Measurements from ENCODE around the gene SH3PXD2A.

The SH3PXD2A gene

DNA sequence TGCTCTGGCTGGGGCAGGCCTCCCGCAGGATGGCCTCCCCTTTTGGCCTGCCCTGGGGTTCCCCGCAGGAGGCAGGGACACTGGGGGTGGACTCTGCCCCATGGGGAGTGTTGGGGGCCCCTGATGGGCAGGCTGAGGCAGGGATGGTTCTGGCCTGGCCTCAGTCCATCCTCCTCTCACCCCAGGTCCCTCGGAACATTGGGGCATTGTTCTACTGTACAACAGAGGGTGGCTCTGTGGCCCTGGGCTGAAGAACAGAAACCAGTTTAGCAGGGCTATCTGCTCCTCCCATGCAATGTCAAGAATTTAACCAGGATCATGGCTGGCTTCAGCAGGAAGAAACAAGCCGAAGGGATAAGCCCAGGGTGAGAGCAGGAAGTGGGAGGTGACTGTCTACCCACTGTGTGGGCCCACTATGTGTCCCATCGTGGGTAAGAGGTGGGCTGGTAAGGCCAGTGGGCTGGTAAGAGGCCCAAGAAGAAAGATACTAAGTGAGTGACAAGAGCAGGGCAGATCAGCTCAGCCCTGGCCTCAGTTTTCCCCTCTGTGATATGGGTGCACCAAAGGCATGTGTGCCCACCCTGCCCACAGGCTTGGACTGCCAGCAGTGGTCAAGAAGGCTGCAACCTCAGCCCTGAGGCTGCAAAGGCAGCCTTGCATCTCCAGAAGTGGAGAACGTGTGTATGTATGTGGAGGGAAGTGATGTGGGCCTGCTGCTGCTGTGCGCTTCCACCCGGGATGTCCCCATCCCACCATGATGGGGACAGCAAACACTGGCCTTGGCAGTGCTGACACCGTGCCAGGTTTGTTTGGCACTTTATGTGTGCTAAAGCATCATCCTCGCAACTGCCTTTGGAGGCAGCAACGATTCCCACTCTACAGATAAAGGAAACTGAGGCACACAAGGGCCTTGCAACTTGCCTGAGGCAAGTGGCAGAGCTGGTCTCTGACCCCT, 138.9 kb downstream of the SH3PXD2A start:
- DNase-seq = no peak

DNA sequence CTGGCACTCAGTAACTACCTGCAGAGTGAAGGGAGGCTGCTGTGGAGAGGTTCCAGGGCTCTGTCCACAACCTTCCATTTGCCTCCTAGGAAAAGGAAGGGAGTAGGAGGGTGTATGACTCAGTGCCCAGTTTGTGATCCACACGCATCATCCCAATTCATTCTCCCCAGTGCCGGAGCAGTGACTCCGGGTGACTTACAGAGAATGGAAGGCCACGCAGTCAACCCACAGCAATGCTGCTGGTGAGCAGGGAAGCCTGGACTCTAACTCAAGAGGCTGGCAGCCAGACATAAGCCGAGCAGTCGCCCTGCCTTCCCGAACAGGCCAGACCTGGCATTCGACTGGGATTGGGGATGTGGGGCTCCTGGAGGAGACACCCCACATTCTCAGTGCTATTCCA, 139.9 kb downstream of the SH3PXD2A start:
- no peak for DNase-seq

DNA sequence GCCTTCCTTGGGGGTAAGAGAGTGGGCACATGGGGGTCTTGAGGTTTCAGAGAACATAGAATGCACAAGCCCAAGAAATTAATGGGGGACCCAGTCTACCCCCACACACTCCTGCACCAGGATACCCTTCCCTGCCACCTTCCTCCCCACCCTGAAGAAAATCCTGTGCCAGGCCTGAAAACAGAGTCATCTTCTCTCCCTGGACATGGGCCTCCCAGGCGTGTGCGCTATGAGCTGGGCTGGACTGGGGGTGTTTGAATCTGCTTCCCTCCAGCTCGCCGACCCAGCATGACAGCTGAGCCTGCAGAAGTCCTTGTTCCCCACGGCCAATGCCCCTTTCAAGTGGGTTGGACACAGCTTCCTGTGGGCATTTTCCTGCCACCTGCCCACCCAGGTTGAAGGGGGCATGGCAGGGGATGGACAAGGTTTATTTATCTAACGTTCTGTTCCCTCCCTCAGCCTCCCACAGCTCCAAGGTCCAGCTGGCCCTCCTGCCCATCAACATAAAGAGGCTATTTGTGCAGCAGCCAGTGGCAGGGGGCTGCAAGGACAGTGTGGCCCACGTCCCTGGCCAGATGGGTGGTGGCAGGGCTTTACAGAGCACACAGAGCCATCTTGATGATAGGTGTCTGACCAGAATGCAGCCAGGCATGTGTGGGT, 141.0 kb downstream of the SH3PXD2A start:
- DNase-seq = no peak

DNA sequence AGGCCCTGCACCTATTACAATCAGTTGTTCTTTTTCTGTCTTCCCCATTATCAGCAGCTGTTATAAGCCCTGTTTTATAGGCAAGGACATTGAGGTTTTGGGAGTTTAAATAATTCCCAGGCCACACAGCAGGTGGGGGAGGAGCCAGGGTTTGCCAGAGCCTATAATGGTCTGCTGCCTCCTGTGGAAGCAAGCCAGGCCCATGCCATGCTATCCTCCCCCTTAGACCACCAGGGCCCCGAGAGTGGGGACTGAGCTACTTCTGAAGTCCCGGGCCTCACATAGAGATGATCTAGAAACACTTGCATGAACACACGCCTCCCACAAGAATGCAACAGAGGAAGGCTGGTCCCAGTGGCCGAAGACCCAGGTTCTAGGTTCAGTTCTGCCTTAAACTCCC, 141.7 kb downstream of the SH3PXD2A start:
- no peak for DNase-seq

DNA sequence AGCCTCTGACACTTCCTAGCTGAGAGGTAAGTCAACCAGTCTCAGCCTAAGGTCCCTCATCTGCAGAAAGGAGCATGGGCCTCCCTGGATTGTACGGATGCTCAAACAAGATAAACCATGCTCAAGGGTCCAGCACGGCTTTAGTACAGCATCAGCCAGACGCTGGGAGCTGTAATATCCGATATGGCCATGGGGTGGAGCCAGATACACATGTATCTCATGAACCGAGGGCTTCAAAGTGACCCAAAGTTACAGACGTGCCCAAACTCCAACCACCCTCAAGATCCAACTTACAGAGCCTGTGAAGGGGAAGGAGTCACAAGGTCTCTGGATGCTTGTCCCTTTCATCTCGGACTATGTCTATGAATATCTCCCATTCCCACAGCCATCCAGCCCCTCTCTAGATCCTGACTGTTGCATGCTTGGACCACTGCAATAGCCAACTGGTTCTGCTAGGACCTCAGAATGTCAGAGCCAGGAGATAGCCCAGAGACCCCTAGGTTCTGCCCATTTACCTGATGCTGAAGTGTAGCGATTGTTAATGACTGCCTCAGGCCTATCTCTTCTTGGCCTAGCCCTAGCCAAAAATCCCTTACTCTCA, 142.4 kb downstream of the SH3PXD2A start:
- peak; percentile 80 for DNase-seq

DNA sequence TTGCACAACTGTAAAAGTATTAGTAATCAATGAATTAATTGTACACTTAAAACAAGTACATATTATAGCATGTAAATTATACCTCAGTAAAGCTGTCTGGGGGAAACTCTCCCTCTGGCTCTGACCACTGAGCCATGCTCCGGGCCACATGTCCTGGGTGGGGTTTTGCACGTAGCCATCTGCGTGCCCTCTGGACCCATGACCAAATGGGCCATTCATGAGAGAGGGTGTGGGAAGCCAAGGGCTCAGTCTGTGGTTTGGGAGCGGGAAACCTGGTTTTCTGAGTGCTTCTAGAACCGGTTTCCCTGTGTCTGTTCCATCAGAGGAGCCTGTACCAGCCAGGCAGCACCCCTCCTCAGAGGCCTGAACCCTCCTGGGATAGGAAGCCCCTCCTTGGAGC, 143.2 kb downstream of the SH3PXD2A start:
- no peak for DNase-seq

DNA sequence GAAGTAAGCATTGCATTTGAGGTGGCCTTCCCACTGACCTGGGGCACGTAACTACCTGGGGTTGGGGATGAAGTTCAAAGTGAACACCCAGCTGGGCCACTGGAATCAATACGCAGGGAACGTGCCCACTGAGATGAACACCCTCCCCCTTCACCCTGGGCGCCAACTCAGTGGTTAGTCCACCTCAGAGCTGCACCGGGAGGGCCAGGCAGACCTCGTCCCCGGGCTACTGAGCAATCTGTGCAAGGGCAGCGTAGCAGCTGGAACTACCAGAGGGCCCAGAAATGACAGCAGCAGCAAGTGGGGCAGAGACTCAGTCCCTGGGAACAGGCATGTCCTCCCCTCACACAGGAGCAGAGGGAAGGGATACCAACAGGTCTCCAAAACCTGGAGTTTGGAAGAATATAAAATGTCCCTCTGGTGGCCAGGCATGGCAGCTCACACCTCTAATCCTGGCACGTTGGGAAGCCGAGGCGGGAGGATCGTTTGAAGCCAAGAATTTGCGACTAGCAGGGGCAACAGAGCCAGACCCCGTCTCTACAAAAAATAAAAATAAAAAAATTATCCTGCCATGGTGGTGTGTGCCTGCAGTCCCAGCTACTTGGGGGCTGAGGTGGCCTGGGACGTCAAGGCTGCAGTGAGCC, 143.9 kb downstream of the SH3PXD2A start:
- DNase-seq = no peak

DNA sequence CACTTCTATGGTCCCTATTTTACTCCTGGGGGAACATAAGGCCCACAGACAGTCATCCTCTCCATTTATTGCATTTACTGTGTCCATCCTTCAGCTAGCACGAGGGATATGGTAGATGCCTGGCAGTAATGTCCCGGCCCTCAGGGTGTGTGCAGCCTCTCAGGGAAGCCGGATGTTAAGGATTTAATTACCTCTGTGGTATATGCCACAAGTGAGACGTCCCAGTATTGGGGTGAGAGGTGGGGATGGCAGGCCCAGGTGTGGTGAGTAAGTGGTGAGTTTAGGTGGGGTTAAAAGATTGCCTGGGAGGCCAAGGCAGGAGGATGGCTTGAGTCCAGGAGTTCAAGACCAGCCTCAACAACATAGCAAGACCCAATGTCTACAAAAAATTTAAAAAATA, 144.9 kb downstream of the SH3PXD2A start:
- no peak for DNase-seq

DNA sequence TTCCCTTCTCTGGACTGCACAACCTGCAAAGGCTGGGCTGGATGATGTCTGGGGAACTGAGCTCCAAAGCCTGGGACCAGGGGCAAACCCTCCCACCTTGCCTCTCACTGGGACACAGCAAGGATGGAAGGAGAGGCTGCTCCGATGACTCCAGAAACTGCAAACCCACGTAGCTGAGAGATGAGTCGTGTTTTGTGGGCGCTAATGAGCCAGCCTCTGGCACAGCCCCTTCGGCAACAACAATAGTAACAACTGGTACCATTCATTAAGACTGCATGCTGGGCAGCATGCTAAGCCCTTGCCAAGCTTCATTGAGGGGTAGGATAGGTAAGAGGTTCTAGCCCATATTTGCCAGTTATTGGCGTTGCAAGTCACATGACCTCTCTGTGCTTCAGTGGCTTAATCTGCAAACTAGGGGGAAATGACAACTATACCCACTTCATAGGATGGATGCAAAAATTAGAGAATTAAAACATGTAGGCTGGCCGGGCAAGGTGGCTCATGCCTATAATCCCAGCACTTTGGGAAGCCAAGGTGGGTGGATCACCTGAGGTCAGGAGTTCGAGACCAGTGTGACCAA, 145.9 kb downstream of the SH3PXD2A start:
- no peak for DNase-seq

DNA sequence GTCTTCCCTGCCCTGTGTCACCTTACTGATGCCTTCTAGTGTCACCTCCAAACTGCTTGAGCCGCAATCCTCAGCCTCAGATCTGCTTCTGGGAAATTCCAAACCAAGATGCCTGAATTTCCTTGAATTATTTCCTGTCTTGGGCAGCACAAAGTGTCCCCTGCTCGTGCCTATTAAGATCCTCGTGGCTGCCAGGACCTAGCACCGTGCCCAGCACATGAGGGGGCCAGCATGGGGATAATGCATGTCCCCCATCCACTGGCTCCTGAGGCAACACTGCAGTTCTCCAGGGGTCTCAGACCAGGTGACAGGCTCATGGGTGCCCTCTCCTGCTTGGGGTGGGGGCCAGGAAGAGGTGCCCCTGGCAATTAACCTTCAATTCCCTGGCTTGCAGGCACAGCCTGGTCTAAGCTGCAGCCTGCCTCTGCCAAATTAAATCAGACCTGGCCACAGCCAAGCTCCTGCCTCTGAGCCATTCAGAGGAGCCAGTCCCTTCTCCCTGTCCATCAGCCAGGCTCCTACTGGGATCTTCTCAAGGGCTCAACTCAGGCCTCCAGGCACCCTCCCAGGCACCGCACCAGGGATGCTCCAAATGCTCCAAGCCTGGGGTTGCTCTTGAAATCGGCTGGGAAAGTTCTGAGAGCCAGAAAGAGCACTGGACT, 146.6 kb downstream of the SH3PXD2A start:
- no peak for DNase-seq

DNA sequence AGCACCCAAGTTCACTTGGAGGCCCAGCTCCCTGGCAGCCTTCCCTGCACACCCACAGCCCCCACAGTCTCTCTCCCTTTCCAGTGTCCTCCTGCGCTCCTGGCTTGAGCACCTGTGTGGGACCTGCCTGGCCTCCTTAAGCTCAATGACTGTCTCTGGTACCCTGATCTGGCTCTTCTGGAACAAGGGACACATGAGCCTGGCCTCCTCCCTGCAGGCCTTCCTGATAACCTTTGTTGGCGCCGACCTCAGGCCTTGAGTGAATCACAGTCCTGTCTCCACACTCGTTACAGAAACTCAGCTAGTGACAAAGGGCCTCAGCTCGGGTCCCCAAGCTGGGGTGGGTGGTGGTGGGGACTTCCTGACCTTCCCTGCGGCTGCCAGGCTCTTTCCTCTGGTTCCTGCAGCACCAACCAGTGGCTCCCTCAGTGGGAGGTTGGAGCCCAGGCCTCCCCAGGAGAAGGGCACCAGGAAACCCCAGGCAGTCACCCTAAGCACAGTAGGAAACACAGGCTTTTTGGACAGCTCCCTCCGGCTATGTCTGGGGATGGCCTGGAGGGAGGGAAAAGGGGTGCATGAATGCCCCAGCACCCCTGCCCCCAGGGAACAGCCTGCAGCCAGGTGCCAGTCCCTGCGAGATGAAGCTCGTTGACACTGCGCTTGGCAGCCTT, 147.3 kb downstream of the SH3PXD2A start:
- DNase-seq = no peak

DNA sequence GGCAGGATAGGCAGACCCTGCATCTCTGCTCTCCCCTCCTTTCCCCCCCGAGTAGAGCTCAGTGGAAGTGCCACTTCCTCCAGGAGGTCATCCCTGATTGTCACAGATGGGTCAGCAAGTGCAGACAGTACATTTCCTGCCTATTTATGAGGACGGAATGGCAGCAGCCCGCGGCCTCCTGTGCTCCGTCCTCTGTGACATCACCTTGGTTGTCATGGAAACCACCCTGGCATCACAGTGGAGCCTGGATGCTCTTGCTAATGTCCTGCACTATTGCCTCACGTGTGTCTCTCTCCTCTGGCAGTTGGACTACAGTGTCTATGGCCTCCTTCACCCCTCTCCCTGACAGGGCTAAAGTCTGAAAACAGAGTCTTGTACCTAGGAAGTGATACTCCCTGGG, 148.6 kb downstream of the SH3PXD2A start:
- no peak for DNase-seq

DNA sequence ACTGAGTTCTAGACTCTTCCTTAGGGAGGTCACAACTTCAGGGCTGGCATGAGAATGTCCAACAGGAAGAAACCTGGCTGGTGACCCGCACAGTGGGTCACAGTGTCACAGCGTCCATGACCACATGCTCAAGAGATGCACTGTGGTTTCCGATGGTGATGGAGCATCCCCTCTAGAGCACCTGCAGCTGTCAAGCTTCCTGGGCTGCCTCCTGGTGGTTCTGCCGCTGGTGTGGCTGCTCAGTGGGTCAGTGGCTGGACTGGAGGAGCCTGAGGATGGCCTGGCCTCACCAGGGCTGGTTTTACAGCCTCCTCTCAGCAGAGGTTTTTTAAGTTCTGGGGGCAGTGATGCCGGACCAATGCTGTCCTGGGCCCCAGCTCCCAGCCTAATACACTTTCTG, 149.3 kb downstream of the SH3PXD2A start:
- DNase-seq = no peak

DNA sequence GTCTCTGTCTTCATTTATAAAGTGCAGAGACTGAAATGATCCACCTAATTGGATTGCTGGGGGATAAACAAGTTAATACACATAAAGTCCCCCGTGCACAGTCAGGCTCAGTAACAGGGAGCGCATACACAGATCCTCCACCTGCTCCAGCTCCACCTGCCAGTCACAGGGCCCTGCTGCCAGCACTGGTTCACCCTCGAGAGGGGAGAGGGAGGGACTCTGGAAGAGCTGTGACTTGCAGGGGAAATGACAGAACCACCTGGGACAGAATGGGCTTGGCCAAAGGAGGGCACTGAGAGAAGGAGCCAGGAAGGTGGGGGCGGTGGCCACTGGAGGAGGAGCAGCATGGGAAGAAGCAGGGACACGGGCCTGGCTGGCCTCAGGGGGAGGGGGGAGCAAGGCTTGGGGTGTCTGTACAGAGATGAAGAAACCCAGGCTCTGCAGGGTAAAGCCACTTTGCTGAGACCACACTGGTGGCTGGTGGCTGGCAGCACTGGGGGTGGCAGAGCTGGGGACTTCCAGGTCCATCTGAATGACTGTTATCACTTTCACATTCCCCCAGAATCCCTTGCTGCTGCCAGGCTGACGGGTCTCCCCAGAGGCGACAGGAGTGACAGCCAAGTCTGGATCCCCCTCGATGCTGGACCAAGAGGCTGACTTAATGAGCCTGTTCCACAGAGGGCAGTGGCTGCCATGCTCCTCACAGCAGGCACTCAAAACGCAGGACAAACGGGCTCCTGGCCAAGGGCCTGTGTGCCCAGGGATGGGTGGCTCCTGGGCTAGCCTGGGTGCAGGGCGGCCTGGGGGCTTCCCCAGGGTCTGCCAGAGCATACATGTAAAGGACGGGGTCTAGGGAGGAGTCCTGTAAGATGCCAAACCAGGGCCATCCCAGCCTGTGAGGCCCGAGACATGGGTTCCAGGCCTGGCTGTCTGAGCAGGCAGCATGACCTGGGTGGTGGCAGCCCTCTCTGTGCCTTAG, 151.1 kb downstream of the SH3PXD2A start:
- DNase-seq = no peak

DNA sequence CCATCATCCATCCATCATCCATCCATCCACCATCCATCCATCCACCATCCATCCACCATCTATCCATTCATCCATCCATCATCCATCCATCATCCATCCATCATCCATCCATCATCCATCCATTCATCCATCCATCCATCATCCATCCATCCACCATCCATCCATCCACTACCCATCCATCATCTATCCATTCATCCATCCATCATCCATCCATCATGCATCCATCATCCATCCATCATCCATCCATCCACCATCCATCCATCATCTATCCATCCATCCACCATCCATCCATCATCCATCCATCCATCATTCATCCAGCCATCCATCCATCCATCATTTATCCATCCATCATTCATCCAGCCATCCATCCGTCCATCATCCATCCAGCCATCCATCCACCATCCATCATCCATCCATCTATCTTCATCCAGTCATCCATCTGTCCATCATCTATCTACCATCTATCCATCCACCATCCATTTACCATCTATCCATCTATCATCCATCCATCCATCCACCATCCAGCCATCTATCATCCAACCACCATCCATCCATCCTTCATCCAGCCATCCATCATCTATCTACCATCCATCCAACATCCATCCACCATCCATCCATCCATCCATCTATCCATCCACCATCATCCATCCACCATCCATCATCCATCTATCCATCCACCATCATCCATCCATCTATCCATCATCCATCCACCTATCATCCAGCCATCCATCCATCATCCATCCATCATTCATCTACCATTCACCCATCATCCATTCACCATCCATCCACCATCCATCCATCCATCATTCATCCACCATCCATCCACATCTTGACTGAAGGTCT, 153.8 kb downstream of the SH3PXD2A start:
- no peak for DNase-seq

DNA sequence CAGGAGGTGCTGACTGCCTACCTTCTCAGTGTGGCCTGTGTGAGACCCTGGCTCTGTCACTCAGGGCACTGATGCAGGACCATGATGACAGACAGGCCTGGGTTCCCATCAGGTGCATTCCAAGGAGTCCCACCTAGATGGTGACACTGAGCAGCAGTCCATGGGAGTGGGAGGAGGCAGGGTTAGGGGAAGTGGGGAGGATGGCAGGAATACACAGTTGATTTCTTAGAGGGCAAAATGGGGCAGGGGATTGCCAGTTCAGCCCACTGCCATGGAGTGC, 155.0 kb downstream of the SH3PXD2A start:
- DNase-seq = no peak

DNA sequence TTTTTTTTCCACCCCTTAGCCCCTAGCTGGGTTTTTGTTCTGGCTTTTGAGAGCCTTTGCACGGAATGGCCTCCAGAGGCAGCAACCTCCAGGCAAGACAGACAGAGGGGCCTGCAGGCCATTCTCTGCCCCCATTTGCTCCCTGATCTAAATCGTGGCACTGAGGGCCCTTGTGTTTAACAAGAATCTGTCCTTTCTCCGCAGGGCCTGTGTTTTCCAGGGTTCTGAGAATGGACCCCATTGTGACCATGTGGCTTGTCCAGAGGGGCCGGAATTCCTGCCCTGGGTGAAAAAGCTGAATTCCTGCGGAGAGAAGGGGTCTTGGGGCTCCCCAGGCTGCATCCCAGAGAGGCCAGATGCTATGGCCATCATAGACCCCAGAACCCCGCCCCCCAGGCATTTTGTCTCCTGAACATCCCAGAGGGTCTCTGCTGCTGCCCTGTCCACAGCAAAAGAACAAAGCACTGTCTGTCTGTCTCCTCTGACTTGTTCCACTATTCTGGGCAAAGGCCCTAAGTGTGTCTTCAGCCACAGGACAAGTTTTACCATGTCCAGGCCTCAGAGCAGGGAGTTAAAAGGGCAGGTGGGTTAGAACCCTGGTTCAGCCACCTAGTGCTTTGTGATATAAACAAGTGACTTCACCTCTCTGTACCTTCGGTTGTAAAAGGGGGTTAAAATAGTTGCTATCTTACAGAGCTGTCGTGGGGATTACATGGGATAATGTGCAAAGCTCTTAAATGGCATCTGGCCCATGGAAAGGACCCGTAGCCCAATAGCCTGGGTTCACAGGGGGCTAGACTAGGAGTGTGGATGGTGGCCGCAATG, 155.6 kb downstream of the SH3PXD2A start:
- DNase-seq = no peak

DNA sequence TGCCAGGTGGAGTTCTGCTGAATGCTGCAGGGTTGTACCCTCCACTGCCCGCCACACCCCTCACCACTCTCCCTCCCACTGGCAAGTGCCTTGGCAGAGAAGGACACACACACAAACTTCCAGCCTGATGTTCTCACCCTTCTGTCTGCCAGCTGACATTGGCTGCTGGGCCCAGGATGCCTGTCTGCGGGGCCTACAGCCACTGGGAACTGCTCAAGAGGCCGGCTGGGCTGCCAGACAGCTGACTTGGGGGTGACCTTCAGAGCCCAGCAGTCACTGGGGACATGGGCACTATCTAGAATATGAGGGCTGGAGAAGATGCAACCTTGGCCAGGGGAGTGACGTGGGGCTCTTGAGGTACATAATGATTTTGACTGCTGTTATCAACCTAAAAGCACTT, 157.1 kb downstream of the SH3PXD2A start:
- DNase-seq = no peak

DNA sequence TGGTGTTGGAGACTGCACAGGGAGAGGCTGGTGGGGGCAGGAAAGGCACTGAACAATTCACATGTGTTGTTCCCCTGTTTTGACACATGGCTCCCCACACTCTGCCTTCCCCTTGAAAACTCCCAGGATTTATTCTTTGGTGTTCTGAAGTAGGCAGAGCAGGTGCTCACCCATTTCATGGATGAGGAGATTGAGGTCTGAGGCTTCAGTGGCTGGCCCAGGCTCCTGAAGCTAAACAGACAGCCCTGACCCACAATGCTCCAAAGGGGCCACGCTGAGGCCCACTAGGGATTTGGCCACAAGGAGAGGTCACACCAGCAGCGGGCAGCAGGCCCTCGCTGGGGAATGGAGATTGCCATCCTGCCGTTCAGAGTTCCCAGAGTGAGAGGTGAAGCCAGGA, 157.6 kb downstream of the SH3PXD2A start:
- DNase-seq = no peak
